Retinal pigment epithelial cell (primary cell): ENCODE data around the gene NWD2.

Experiments
- DNase-seq: peaks from one replicate; pipeline ENCODE4 v3.0.0-alpha.2; 2010; ENCODE audit warnings: low read depth
- H3K4me3 ChIP-seq: 2 replicates; pipeline ENCODE4 v1.5.1; 2011; ENCODE audit warnings: mild to moderate bottlenecking, low read length, control low read depth, moderate library complexity
- CTCF ChIP-seq: conservative IDR thresholded peaks from 2 replicates; pipeline ENCODE4 v1.5.1; 2011; ENCODE audit warnings: low read depth, low read length, control low read depth, inconsistent platforms

NWD2 gene

GRCh38 chr4:37438564-37439279, 194.2 kb downstream of the NWD2 start:
- TF ChIP-seq CTCF: no peak
- no peak overlapping the region for H3K4me3 ChIP-seq
- no peak for DNase-seq

GRCh38 chr4:37439809-37440474, 195.4 kb downstream of the NWD2 start:
- TF ChIP-seq CTCF: no peak
- no peak overlapping the region for H3K4me3 ChIP-seq
- DNase-seq: no peak

GRCh38 chr4:37440501-37440900, 196.0 kb downstream of the NWD2 start:
- TF ChIP-seq CTCF: no peak
- no peak overlapping the region for H3K4me3 ChIP-seq
- DNase-seq: no peak

- DNase-seq: no peak
- H3K4me3 ChIP-seq: no peak overlapping the region
- no peak for TF ChIP-seq CTCF
Observed at GRCh38 chr4:37441231-37442061, 196.9 kb downstream of the NWD2 start.

GRCh38 chr4:37442062-37442323, 197.4 kb downstream of the NWD2 start:
- no peak overlapping the region for H3K4me3 ChIP-seq
- TF ChIP-seq CTCF: no peak
- DNase-seq: no peak

GRCh38 chr4:37443137-37443536, 198.6 kb downstream of the NWD2 start:
- no peak overlapping the region for H3K4me3 ChIP-seq
- TF ChIP-seq CTCF: no peak
- no peak for DNase-seq

GRCh38 chr4:37445023-37445422, 200.5 kb downstream of the NWD2 start:
- no peak for DNase-seq
- no peak for TF ChIP-seq CTCF
- no peak overlapping the region for H3K4me3 ChIP-seq
